GM19023 (cell line): ENCODE measurements around the gene PHF13.
"Not testable (repeated sequence)": the region's sequence is repeated elsewhere in the genome, so short reads cannot be mapped to it uniquely, and the experiment has no call there.

Source experiments
- ATAC-seq: cut with Tn5 transposase; IDR thresholded peaks from one replicate; pipeline ENCODE4 v1.9.1; 2021; ENCODE audit warnings: mild to moderate bottlenecking, moderate library complexity; ENCODE audit not compliant: unreplicated experiment

The PHF13 gene

GRCh38 chr1:6653436-6654290 lies 40.1 kb downstream of the PHF13 start:
- ATAC-seq: no peak

GRCh38 chr1:6657138-6657537 lies 43.6 kb downstream of the PHF13 start:
- ATAC-seq: no peak

- no peak for ATAC-seq
Observed at GRCh38 chr1:6658359-6659060, 45.0 kb downstream of the PHF13 start.

- no peak for ATAC-seq
Observed at GRCh38 chr1:6660415-6661049, 47.0 kb downstream of the PHF13 start.

- not testable (repeated sequence) for ATAC-seq
Observed at GRCh38 chr1:6662468-6662867, 48.9 kb downstream of the PHF13 start.

- no peak for ATAC-seq
Observed at GRCh38 chr1:6666696-6667095, 53.2 kb downstream of the PHF13 start.

GRCh38 chr1:6667139-6667538 lies 53.6 kb downstream of the PHF13 start:
- ATAC-seq: no peak

GRCh38 chr1:6668503-6668902 lies 55.0 kb downstream of the PHF13 start:
- no peak for ATAC-seq

- ATAC-seq: no peak
Observed at GRCh38 chr1:6672558-6672957, 59.0 kb downstream of the PHF13 start.
